Measurements from ENCODE around the gene GALNT4.

GALNT4 gene

DNA sequence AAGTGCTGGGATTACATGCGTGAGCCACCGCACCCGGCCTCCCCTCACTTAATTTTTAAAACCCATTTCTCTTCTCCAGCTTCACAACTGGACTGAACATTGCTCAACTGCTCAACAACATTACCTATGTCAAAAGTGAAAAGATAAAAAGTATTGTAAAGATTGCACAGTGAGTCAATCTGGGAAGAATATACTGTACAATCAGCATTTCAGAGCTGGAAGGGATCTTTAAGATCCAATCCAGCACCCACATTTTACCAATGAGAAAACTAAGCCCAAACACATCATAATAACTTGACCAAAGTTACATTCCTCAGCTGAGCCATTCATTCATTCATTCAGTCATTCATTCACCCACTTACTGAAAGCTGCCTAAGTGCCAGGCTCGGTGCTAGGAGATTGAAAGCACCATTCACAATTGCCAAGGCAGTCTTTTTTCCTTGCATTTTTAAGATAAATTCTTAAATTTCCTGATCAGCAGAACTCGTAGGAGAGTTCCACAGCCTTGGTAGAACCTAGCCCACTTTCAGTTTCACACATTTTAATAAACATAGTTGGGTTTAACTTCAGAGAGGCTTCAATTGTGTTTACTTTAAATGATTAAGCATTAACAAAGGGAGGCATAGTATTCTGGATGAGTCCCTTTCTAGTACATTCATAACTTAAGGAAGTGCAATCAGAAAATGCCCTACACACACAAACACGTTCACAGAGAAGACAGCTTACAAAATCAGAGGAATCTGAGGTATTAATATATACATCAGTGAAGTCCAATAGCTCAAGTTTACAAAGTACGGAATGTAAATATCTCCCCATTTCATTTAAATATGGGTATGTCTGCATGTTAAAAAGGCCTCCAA is 3.0 kb downstream of the GALNT4 start:
- H3K27me3 ChIP-seq (ENCODE audit: insufficient read depth, low read length, poor library complexity, severe bottlenecking): no peaks in the 10 kb centered on the region
- H3K9me2 ChIP-seq (replicated peaks; ENCODE audit: low read depth, low read length): no peaks in the 10 kb centered on the region
- no peaks in the 10 kb centered on the region for H3K9me3 ChIP-seq (ENCODE audit: insufficient read depth, low read depth, low read length)
- H3K36me3 ChIP-seq (ENCODE audit: insufficient read depth, low read length): no peaks in the 10 kb centered on the region
- no peaks in the 10 kb centered on the region for H3F3A ChIP-seq (ENCODE audit: low read depth)
- H3K4me2 ChIP-seq (ENCODE audit: low read depth, low read length, poor library complexity, severe bottlenecking): peak overlapping the region; percentile 92
- H3K4me3 ChIP-seq (ENCODE audit: low read length, poor library complexity, severe bottlenecking): peak overlapping the region; percentile 99
- H4K20me1 ChIP-seq (ENCODE audit: insufficient read depth, low read length, poor library complexity, severe bottlenecking): peaks cover 6% of the 10 kb centered on the region
- H3K4me1 ChIP-seq (ENCODE audit: insufficient read depth, low read length, poor library complexity, severe bottlenecking): peaks cover 33% of the 10 kb centered on the region
- peaks cover 44% of the 10 kb centered on the region; the same call in 1 of the 2 replicates for H3K79me2 ChIP-seq (ENCODE audit: insufficient read depth, low read length)
- H3K9ac ChIP-seq (ENCODE audit: low read depth, low read length, poor library complexity, severe bottlenecking): peak overlapping the region; percentile 27
- H2AFZ ChIP-seq (ENCODE audit: low read length): no peak overlapping the region
- no peak for TF ChIP-seq EZH2phosphoT487 (IDR thresholded peaks at IDR 0.05; ENCODE audit: borderline replicate concordance)
- TF ChIP-seq, protein P1, sequence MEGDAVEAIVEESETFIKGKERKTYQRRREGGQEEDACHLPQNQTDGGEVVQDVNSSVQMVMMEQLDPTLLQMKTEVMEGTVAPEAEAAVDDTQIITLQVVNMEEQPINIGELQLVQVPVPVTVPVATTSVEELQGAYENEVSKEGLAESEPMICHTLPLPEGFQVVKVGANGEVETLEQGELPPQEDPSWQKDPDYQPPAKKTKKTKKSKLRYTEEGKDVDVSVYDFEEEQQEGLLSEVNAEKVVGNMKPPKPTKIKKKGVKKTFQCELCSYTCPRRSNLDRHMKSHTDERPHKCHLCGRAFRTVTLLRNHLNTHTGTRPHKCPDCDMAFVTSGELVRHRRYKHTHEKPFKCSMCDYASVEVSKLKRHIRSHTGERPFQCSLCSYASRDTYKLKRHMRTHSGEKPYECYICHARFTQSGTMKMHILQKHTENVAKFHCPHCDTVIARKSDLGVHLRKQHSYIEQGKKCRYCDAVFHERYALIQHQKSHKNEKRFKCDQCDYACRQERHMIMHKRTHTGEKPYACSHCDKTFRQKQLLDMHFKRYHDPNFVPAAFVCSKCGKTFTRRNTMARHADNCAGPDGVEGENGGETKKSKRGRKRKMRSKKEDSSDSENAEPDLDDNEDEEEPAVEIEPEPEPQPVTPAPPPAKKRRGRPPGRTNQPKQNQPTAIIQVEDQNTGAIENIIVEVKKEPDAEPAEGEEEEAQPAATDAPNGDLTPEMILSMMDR (conservative IDR thresholded peaks at IDR 0.05; ENCODE audit: low read length): no peak

DNA sequence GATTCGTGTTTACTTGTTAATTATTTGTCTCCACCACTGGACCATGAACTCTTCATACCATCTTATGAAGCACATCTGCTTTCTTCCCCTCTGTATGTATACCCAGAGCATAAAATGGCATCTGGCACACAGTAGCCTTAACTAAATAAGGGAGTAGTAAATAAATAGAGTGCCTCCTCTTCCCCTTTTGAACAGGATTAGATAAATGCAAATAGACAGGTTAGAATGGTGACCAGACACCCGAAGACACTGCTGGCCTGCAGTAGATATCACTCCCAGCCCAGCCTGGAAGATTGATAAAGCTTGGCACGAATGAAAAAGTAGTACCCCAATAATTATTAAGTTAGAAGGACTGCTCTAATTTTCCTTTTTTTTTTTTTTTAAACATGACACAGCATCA is 6.9 kb downstream of the GALNT4 start:
- H3K9me3 ChIP-seq (ENCODE audit: insufficient read depth, low read depth, low read length): no peaks in the 10 kb centered on the region
- H4K20me1 ChIP-seq (ENCODE audit: insufficient read depth, low read length, poor library complexity, severe bottlenecking): peaks cover 5% of the 10 kb centered on the region
- no peaks in the 10 kb centered on the region for H3F3A ChIP-seq (ENCODE audit: low read depth)
- no peak overlapping the region for H2AFZ ChIP-seq (ENCODE audit: low read length)
- H3K79me2 ChIP-seq (ENCODE audit: insufficient read depth, low read length): peaks cover 16% of the 10 kb centered on the region; the same call in 1 of the 2 replicates
- H3K9me2 ChIP-seq (replicated peaks; ENCODE audit: low read depth, low read length): no peaks in the 10 kb centered on the region
- no peak for TF ChIP-seq EZH2phosphoT487 (IDR thresholded peaks at IDR 0.05; ENCODE audit: borderline replicate concordance)
- TF ChIP-seq, protein P1 (conservative IDR thresholded peaks at IDR 0.05; ENCODE audit: low read length): no peak
- H3K9ac ChIP-seq (ENCODE audit: low read depth, low read length, poor library complexity, severe bottlenecking): no peak overlapping the region
- H3K4me1 ChIP-seq (ENCODE audit: insufficient read depth, low read length, poor library complexity, severe bottlenecking): peaks cover 13% of the 10 kb centered on the region
- H3K36me3 ChIP-seq (ENCODE audit: insufficient read depth, low read length): no peaks in the 10 kb centered on the region
- H3K27me3 ChIP-seq (ENCODE audit: insufficient read depth, low read length, poor library complexity, severe bottlenecking): no peaks in the 10 kb centered on the region
- no peak overlapping the region for H3K4me3 ChIP-seq (ENCODE audit: low read length, poor library complexity, severe bottlenecking)
- no peak overlapping the region for H3K4me2 ChIP-seq (ENCODE audit: low read depth, low read length, poor library complexity, severe bottlenecking)

DNA sequence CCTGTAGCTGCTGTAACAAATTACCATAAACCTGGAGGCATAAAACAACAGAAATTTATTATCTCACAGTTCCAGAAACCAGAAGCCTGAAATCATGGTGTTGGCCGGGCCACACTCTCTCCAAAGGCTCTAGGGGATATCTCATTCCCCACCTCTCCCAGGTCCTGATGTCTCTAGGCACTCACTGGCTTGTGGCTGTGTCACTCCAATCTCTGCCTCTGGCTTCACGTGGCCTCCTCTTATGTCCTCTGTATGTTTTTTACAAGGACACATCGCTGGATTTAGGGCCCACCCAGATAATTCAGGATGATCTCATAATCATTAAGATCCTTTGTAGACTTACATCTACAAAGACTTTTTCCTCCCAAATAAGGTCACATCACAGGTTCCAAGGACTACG is 8.0 kb downstream of the GALNT4 start:
- no peaks in the 10 kb centered on the region for H3K9me2 ChIP-seq (replicated peaks; ENCODE audit: low read depth, low read length)
- no peak overlapping the region for H3K9ac ChIP-seq (ENCODE audit: low read depth, low read length, poor library complexity, severe bottlenecking)
- no peak overlapping the region for H3K4me2 ChIP-seq (ENCODE audit: low read depth, low read length, poor library complexity, severe bottlenecking)
- H2AFZ ChIP-seq (ENCODE audit: low read length): no peak overlapping the region
- no peaks in the 10 kb centered on the region for H3K9me3 ChIP-seq (ENCODE audit: insufficient read depth, low read depth, low read length)
- H3K79me2 ChIP-seq (ENCODE audit: insufficient read depth, low read length): peaks cover 8% of the 10 kb centered on the region; the same call in 1 of the 2 replicates
- TF ChIP-seq EZH2phosphoT487 (IDR thresholded peaks at IDR 0.05; ENCODE audit: borderline replicate concordance): no peak
- TF ChIP-seq, protein P1 (conservative IDR thresholded peaks at IDR 0.05; ENCODE audit: low read length): no peak
- H3K4me1 ChIP-seq (ENCODE audit: insufficient read depth, low read length, poor library complexity, severe bottlenecking): peaks cover 4% of the 10 kb centered on the region
- no peaks in the 10 kb centered on the region for H3K27me3 ChIP-seq (ENCODE audit: insufficient read depth, low read length, poor library complexity, severe bottlenecking)
- no peak overlapping the region for H3K4me3 ChIP-seq (ENCODE audit: low read length, poor library complexity, severe bottlenecking)
- H4K20me1 ChIP-seq (ENCODE audit: insufficient read depth, low read length, poor library complexity, severe bottlenecking): no peaks in the 10 kb centered on the region
- no peaks in the 10 kb centered on the region for H3F3A ChIP-seq (ENCODE audit: low read depth)
- no peaks in the 10 kb centered on the region for H3K36me3 ChIP-seq (ENCODE audit: insufficient read depth, low read length)
